Measurements from ENCODE around the gene TMEM161A. TPM values are rescaled to one million over a fixed set of nuclear protein-coding genes. Genes with fewer than 3 reads are reported as not detected.
"Not testable (repeated sequence)": the region's sequence is repeated elsewhere in the genome, so short reads cannot be mapped to it uniquely, and the experiment has no call there.

TMEM161A gene
- total RNA-seq, 1 donor from 2014 or later, result 12.2 TPM

- intact Hi-C loops (cut with DNase I), result no loop called here
- DNase-seq (ENCODE audit: low spot score), result no peak
Measured at GRCh38 chr19:19159534-19159933, 21.3 kb upstream of the TMEM161A start.

- intact Hi-C loops (cut with DNase I), result no loop called here
- DNase-seq (ENCODE audit: low spot score), result no peak
Measured at GRCh38 chr19:19157808-19158207, 19.5 kb upstream of the TMEM161A start.

- intact Hi-C loops (cut with DNase I), result no loop called here
- DNase-seq (ENCODE audit: low spot score), result no peak
Measured at GRCh38 chr19:19155495-19156219, 17.4 kb upstream of the TMEM161A start.

GRCh38 chr19:19154768-19155494 lies 16.7 kb upstream of the TMEM161A start:
- intact Hi-C loops (cut with DNase I), result no loop called here
- no peak for DNase-seq (ENCODE audit: low spot score)

GRCh38 chr19:19152668-19153384 lies 14.5 kb upstream of the TMEM161A start:
- no peak for DNase-seq (ENCODE audit: low spot score)
- intact Hi-C loops (cut with DNase I), result no loop called here

- no peak for DNase-seq (ENCODE audit: low spot score)
- intact Hi-C loops (cut with DNase I), result no loop called here
Measured at GRCh38 chr19:19151418-19151817, 13.1 kb upstream of the TMEM161A start.

- intact Hi-C loops (cut with DNase I), result loop anchor here (5.0 kb wide), 1 partner anchor 193 kb away; no protein-coding TSS in a partner anchor
- no peak for DNase-seq (ENCODE audit: low spot score)
Measured at GRCh38 chr19:19149435-19149834, 11.2 kb upstream of the TMEM161A start.

GRCh38 chr19:19148504-19148903 lies 10.2 kb upstream of the TMEM161A start:
- not testable (repeated sequence) for DNase-seq (ENCODE audit: low spot score)
- intact Hi-C loops (cut with DNase I), result loop anchor here (5.0 kb wide), 1 partner anchor 194 kb away; no protein-coding TSS in a partner anchor

GRCh38 chr19:19147344-19147743 lies 9.1 kb upstream of the TMEM161A start:
- DNase-seq (ENCODE audit: low spot score), result no peak
- intact Hi-C loops (cut with DNase I), result loop anchor here (5.0 kb wide), 1 partner anchor 195 kb away; no protein-coding TSS in a partner anchor

- DNase-seq (ENCODE audit: low spot score), result no peak
- intact Hi-C loops (cut with DNase I), result loop anchor here (5.0 kb wide), 1 partner anchor 195 kb away; no protein-coding TSS in a partner anchor
Measured at GRCh38 chr19:19146865-19147264, 8.6 kb upstream of the TMEM161A start.

- peak; percentile 91 for DNase-seq (ENCODE audit: low spot score)
Measured at GRCh38 chr19:19145684-19146608, 7.7 kb upstream of the TMEM161A start.

GRCh38 chr19:19145281-19145680 lies 7.0 kb upstream of the TMEM161A start:
- no peak for DNase-seq (ENCODE audit: low spot score)
- intact Hi-C loops (cut with DNase I), result loop anchor here (5.0 kb wide), 1 partner anchor 197 kb away; no protein-coding TSS in a partner anchor

More at GRCh38 chr19:19145684-19146608, 7.7 kb upstream of the TMEM161A start:
- intact Hi-C loops (cut with DNase I), result loop anchor here (5.0 kb wide), 1 partner anchor 196 kb away; no protein-coding TSS in a partner anchor

- intact Hi-C loops (cut with DNase I), result no loop called here
- DNase-seq (ENCODE audit: low spot score), result no peak
Measured at GRCh38 chr19:19142347-19142746, 4.1 kb upstream of the TMEM161A start.

- intact Hi-C loops (cut with DNase I), result no loop called here
- DNase-seq (ENCODE audit: low spot score), result no peak
Measured at GRCh38 chr19:19140476-19140875, 2.2 kb upstream of the TMEM161A start.

GRCh38 chr19:19139876-19140229 lies 1.6 kb upstream of the TMEM161A start:
- DNase-seq (ENCODE audit: low spot score), result no peak
- intact Hi-C loops (cut with DNase I), result loop anchor here (5.0 kb wide), 1 partner anchor 78 kb away; the partner anchor contains the start of gene SLC25A42

- intact Hi-C loops (cut with DNase I), result loop anchor here (5.0 kb wide), 1 partner anchor 75 kb away; the partner anchor contains the start of gene SLC25A42
- DNase-seq (ENCODE audit: low spot score), result no peak
Measured at GRCh38 chr19:19137556-19138108, 646 bp downstream of the TMEM161A start.

GRCh38 chr19:19135713-19136112 lies 2.6 kb downstream of the TMEM161A start:
- not testable (repeated sequence) for DNase-seq (ENCODE audit: low spot score)
- intact Hi-C loops (cut with DNase I), result loop anchor here (5.0 kb wide), 1 partner anchor 73 kb away; the partner anchor contains the start of gene SLC25A42

GRCh38 chr19:19134687-19135158 lies 3.6 kb downstream of the TMEM161A start:
- DNase-seq (ENCODE audit: low spot score), result no peak
- intact Hi-C loops (cut with DNase I), result loop anchor here (5.0 kb wide), 1 partner anchor 72 kb away; the partner anchor contains the start of gene SLC25A42
